Kidney (tissue), 14 donors: ENCODE data around the gene EAF1. TPM values are rescaled to one million over a fixed set of nuclear protein-coding genes. Genes with fewer than 3 reads are reported as not detected.

Experiments used
- DNase-seq, 5 donors: peaks; one replicate each; pipeline ENCODE4 v3.0.0-alpha.2; 2013 to 2020
- FAIRE-seq: peaks from 2 replicates; lab custom pipeline; 2012; peaks lifted over from hg19 to GRCh38; lab: Jason Lieb, UNC
- H3K27ac ChIP-seq, 2 donors: one replicate each; pipeline ENCODE4 v1.7.0; 2013; ENCODE audit warnings: low read depth in 2 of 2, low read length in 2 of 2, inconsistent platforms in 1 of 2
- H3K27me3 ChIP-seq: one replicate; pipeline ENCODE4 v1.7.1; 2013; ENCODE audit warnings: low read length, inconsistent platforms; ENCODE audit not compliant: control insufficient read depth, insufficient read depth
- H3K36me3 ChIP-seq, 3 donors: one replicate each; pipeline versions ENCODE4 v1.7.0 to v1.7.1; 2013; ENCODE audit warnings: low read length in 3 of 3, control low read depth in 1 of 3, inconsistent platforms in 1 of 3; ENCODE audit not compliant: insufficient read depth in 3 of 3, control insufficient read depth in 2 of 3
- H3K4me1 ChIP-seq, 3 donors: one replicate each; pipeline versions ENCODE4 v1.7.0 to v1.7.1; 2013; ENCODE audit warnings: low read length in 3 of 3, inconsistent platforms in 1 of 3, low read depth in 1 of 3; ENCODE audit not compliant: control insufficient read depth in 2 of 3, insufficient read depth in 2 of 3
- H3K4me3 ChIP-seq, 3 donors: one replicate each; pipeline versions ENCODE4 v1.7.0 to v1.8.1; 2013; ENCODE audit warnings: low read length in 3 of 3, control low read depth in 1 of 3, inconsistent platforms in 1 of 3
- H3K9ac ChIP-seq, 3 donors: one replicate each; pipeline versions ENCODE4 v1.7.0 to v1.7.1; 2013; ENCODE audit warnings: low read length in 3 of 3, control low read depth in 1 of 3, inconsistent platforms in 1 of 3
- H3K9me3 ChIP-seq, 3 donors: one replicate each; pipeline versions ENCODE4 v1.7.0 to v1.7.1; 2013; ENCODE audit warnings: low read length in 3 of 3, control low read depth in 1 of 3, inconsistent platforms in 1 of 3; ENCODE audit not compliant: control insufficient read depth in 2 of 3, insufficient read depth in 1 of 3
- CTCF ChIP-seq: IDR thresholded peaks from 3 replicates; pipeline ENCODE4 v1.5.1; 2012; ENCODE audit warnings: mild to moderate bottlenecking, moderate library complexity, borderline replicate concordance; ENCODE audit not compliant: insufficient read depth; ENCODE audit errors: extremely low read depth
- intact Hi-C: fragments of 100-400 bp; cut with DNase I; formaldehyde crosslinking; loops from one replicate; pipeline ENCODE4 v1.11.1; 2022
- polyA plus RNA-seq: library from polyadenylated mRNA; stranded (reverse); fragments of 350-450 nt; fragmentation: Illumina TruSeq; extraction: RNeasy Lipid Tissue Mini Kit (QIAGEN cat#74804); gene quantifications from one replicate; pipeline ENCODE4 v1.2.3, GENCODE V29; 2014; ENCODE audit warnings: low read depth, low replicate concordance; ENCODE audit not compliant: insufficient read depth
- total RNA-seq: library from RNA; stranded (reverse); fragmentation: NEBNext Ultra II Directional; extraction: Animal tissue kit (Norgen Biotek cat#: 25700); gene quantifications from one replicate; pipeline ENCODE4 v1.2.1, GENCODE V29; 2021
- donor health status: control.
- donor health status: control.
- donor health status: control.
- donor health status: control.
- donor health status: control.
- donor health status: DM: yes; HTN: yes; CAD: no.
- donor health status: Normal renal cell carcinoma (clear cell type).

Gene EAF1
- total and polyA plus RNA-seq, 2 donors from 2014 or later: 8.3 to 16.1 TPM

GRCh38 chr3:15458212-15458780 is 30.9 kb downstream of the EAF1 start:
- H3K9ac ChIP-seq: no peak overlapping the region
- no peak overlapping the region for H3K27ac ChIP-seq
- H3K4me1 ChIP-seq: no peaks in the 10 kb centered on the region
- DNase-seq (no peak), FAIRE-seq (no peak)
- no peak for TF ChIP-seq CTCF
- H3K4me3 ChIP-seq: no peak overlapping the region
- H3K27me3 ChIP-seq: no peaks in the 10 kb centered on the region
- intact Hi-C loops: no loop called here
- no peaks in the 10 kb centered on the region for H3K36me3 ChIP-seq
- no peaks in the 10 kb centered on the region for H3K9me3 ChIP-seq

- no peaks in the 10 kb centered on the region for H3K9me3 ChIP-seq
- TF ChIP-seq CTCF: no peak
- FAIRE-seq (no peak), DNase-seq (no peak)
- no peak overlapping the region for H3K4me3 ChIP-seq
- H3K27me3 ChIP-seq: no peaks in the 10 kb centered on the region
- H3K9ac ChIP-seq: no peak overlapping the region
- H3K27ac ChIP-seq: no peak overlapping the region
- intact Hi-C loops: no loop called here
- H3K4me1 ChIP-seq: no peaks in the 10 kb centered on the region
- H3K36me3 ChIP-seq: no peaks in the 10 kb centered on the region
These were observed 33.6 kb downstream of the EAF1 start for GRCh38 chr3:15460891-15461531.

- Histone ChIP-seq H3K9me3 (no peaks in the 10 kb centered on the region), H3K27ac (no peak overlapping the region), H3K27me3 (no peaks in the 10 kb centered on the region), H3K9ac (no peak overlapping the region), H3K4me1 (no peaks in the 10 kb centered on the region), H3K4me3 (no peak overlapping the region), H3K36me3 (no peaks in the 10 kb centered on the region)
- intact Hi-C loops: no loop called here
- FAIRE-seq (no peak), DNase-seq (no peak)
- TF ChIP-seq CTCF: no peak
These were observed 35.1 kb downstream of the EAF1 start for GRCh38 chr3:15462451-15462850.
